Measurements from ENCODE around the gene ABCC1.

The ABCC1 gene

GRCh38 chr16:16057102-16057501, 107.7 kb downstream of the ABCC1 start:
- TF ChIP-seq ZFX (IDR thresholded peaks at IDR 0.05) (no peak), CTCF (conservative IDR thresholded peaks at IDR 0.05) (no peak)

DNA sequence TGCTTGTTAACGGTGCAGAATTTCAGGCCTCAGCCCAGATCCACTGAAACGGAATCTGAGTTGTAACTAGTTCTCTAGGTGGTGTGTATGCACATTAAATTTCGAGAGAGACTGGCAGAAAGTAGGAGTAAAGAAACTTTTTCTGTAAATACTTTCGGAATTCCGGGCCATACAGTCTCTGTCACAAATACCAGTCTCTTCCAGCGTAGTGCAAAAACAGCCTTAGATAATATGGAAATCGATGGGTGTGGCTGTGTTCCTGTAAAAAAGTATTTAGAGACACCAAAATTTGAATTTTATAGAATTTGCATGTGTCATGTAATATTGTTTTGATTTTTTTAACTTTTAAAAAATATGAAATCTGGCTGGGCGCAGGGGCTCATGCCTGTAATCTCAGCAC, 109.7 kb downstream of the ABCC1 start:
- no peak for TF ChIP-seq ZFX (IDR thresholded peaks at IDR 0.05)
- TF ChIP-seq CTCF (conservative IDR thresholded peaks at IDR 0.05), result no peak
- H3K27ac ChIP-seq, result no peak overlapping the region

More at GRCh38 chr16:16057102-16057501, 107.7 kb downstream of the ABCC1 start:
- H3K27ac ChIP-seq, result no peak overlapping the region

GRCh38 chr16:16059895-16060590, 110.6 kb downstream of the ABCC1 start:
- TF ChIP-seq ZFX (IDR thresholded peaks at IDR 0.05) (no peak), CTCF (conservative IDR thresholded peaks at IDR 0.05) (no peak)

GRCh38 chr16:16062023-16062937, 112.9 kb downstream of the ABCC1 start:
- no peak overlapping the region for H3K27ac ChIP-seq
- TF ChIP-seq ZFX (IDR thresholded peaks at IDR 0.05), result no peak
- no peak for TF ChIP-seq CTCF (conservative IDR thresholded peaks at IDR 0.05)

More at GRCh38 chr16:16059895-16060590, 110.6 kb downstream of the ABCC1 start:
- no peak overlapping the region for H3K27ac ChIP-seq

- TF ChIP-seq CTCF (conservative IDR thresholded peaks at IDR 0.05) (no peak), ZFX (IDR thresholded peaks at IDR 0.05) (no peak)
- H3K27ac ChIP-seq, result no peak overlapping the region
These were observed 114.3 kb downstream of the ABCC1 start for GRCh38 chr16:16063683-16064082.

- TF ChIP-seq CTCF (conservative IDR thresholded peaks at IDR 0.05), result no peak
- no peak for TF ChIP-seq ZFX (IDR thresholded peaks at IDR 0.05)
- H3K27ac ChIP-seq, result no peak overlapping the region
These were observed 115.5 kb downstream of the ABCC1 start for GRCh38 chr16:16064874-16065384.

GRCh38 chr16:16067127-16067526, 117.7 kb downstream of the ABCC1 start:
- TF ChIP-seq ZFX (IDR thresholded peaks at IDR 0.05), result no peak
- no peak for TF ChIP-seq CTCF (conservative IDR thresholded peaks at IDR 0.05)

More at GRCh38 chr16:16067127-16067526, 117.7 kb downstream of the ABCC1 start:
- H3K27ac ChIP-seq, result no peak overlapping the region
